ENCODE data around the gene NLE1. TPM values are rescaled to one million over a fixed set of nuclear protein-coding genes. Genes with fewer than 3 reads are reported as not detected.

Gene NLE1
- total RNA-seq, 1 experiment from 2014 or later = 23.3 TPM

DNA sequence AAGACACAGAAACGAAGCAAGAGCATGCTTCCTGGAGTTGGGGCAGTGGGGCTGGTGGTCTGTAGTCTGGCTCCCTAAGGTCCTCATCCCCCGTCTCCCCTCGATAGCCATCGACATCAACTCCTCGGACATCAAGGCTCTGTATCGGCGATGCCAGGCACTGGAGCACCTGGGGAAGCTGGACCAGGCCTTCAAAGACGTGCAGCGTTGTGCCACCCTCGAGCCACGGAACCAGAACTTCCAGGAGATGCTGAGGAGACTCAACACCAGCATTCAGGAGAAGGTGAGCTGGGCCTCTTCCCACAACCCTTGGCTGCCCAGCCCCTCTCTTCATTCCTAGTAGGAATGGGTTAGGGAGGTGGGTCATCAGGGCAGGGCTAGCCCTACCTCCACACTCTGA is 7.8 kb upstream of the NLE1 start:
- no peak for TF ChIP-seq EZH2 (IDR thresholded peaks at IDR 0.05; ENCODE audit: borderline replicate concordance, low read depth, low read length, poor library complexity, severe bottlenecking)
- DNase-seq (ENCODE audit: low spot score) = no peak
- Histone ChIP-seq H3K4me3 (ENCODE audit: low read depth, low read length, poor library complexity, severe bottlenecking) (no peak overlapping the region), H3K36me3 (ENCODE audit: insufficient read depth, low read length, poor library complexity, severe bottlenecking) (no peaks in the 10 kb centered on the region), H3K27me3 (replicated peaks; ENCODE audit: insufficient read depth, low read depth, low read length, poor library complexity) (no peaks in the 10 kb centered on the region), H3K27ac (ENCODE audit: low read depth, low read length, poor library complexity, severe bottlenecking) (no peak overlapping the region), H3K4me1 (ENCODE audit: insufficient read depth, low read length, poor library complexity, severe bottlenecking) (no peaks in the 10 kb centered on the region), H3K9me3 (ENCODE audit: low read depth, low read length, poor library complexity, severe bottlenecking) (no peaks in the 10 kb centered on the region)
- ChIA-PET CTCF (no interaction called here), POLR2A (ENCODE audit: low non-redundant PET) (no interaction called here)
- no TSS peak for BruUV-seq (replicated peaks)
- intact Hi-C loops (cut with micrococcal nuclease; ENCODE audit: unreplicated experiment) = no loop called here

DNA sequence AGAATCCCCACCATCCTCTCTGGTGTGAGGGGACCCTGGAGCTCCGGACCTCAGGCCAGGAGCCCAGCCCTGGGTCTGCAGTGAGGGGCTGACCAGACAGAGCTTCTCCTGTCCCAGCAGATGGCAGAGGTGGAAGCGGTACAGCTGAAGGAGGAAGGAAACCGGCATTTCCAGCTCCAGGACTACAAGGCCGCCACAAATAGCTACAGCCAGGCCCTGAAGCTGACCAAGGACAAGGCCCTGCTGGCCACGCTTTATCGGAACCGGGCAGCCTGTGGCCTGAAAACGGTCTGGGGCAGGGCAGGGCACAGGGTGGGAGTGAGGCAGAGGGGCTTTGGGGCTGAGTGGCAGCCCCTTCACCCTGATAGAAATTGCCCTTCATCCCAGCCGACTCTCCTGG is 6.0 kb upstream of the NLE1 start:
- no peak for TF ChIP-seq EZH2 (IDR thresholded peaks at IDR 0.05; ENCODE audit: borderline replicate concordance, low read depth, low read length, poor library complexity, severe bottlenecking)
- TF ChIP-seq, protein P1, sequence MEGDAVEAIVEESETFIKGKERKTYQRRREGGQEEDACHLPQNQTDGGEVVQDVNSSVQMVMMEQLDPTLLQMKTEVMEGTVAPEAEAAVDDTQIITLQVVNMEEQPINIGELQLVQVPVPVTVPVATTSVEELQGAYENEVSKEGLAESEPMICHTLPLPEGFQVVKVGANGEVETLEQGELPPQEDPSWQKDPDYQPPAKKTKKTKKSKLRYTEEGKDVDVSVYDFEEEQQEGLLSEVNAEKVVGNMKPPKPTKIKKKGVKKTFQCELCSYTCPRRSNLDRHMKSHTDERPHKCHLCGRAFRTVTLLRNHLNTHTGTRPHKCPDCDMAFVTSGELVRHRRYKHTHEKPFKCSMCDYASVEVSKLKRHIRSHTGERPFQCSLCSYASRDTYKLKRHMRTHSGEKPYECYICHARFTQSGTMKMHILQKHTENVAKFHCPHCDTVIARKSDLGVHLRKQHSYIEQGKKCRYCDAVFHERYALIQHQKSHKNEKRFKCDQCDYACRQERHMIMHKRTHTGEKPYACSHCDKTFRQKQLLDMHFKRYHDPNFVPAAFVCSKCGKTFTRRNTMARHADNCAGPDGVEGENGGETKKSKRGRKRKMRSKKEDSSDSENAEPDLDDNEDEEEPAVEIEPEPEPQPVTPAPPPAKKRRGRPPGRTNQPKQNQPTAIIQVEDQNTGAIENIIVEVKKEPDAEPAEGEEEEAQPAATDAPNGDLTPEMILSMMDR (conservative IDR thresholded peaks at IDR 0.05; ENCODE audit: low read depth, low read length) = no peak
- H3K4me3 ChIP-seq (ENCODE audit: low read depth, low read length, poor library complexity, severe bottlenecking) = no peak overlapping the region
- intact Hi-C loops (cut with micrococcal nuclease; ENCODE audit: unreplicated experiment) = no loop called here
- no peaks in the 10 kb centered on the region for H3K27me3 ChIP-seq (replicated peaks; ENCODE audit: insufficient read depth, low read depth, low read length, poor library complexity)
- POLR2A ChIA-PET (ENCODE audit: low non-redundant PET) = no interaction called here
- no peak overlapping the region for H3K27ac ChIP-seq (ENCODE audit: low read depth, low read length, poor library complexity, severe bottlenecking)
- no peaks in the 10 kb centered on the region for H3K9me3 ChIP-seq (ENCODE audit: low read depth, low read length, poor library complexity, severe bottlenecking)
- BruUV-seq (replicated peaks) = no TSS peak
- DNase-seq (ENCODE audit: low spot score) = no peak
- CTCF ChIA-PET = no interaction called here
- H3K4me1 ChIP-seq (ENCODE audit: insufficient read depth, low read length, poor library complexity, severe bottlenecking) = no peaks in the 10 kb centered on the region
- no peaks in the 10 kb centered on the region for H3K36me3 ChIP-seq (ENCODE audit: insufficient read depth, low read length, poor library complexity, severe bottlenecking)

DNA sequence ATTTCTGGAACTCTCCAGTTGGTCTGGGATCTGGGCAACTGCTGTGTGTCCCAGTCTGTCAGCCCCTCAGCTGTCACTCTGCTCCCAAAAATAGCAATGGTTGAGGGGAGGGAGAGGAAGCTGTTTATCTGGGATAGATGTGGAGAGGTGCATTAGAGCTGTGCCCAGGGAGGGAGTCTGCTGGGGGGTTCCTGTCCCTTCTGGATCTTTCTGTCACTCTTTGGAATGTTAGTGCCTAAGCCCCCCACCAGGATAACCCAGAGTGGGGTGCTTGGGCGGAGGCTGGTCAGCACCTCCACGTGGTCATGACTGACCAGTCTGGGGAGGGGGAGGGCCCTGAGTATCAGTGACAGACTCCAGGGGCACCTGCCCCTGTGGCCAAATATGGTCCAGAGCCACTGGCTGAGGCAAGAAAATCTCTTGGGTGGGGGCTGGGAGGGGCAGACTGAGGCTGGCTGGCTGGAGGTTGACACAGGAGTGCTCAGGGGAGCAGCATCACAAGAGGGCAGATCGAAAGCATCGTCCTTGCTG is 5.3 kb upstream of the NLE1 start, which contains the start of gene UNC45B:
Gene UNC45B, plus strand, starts transcription at position 443 of the 531 bp plus-strand sequence. CDS start 447 bp downstream, outside the sequence.
- no peaks in the 10 kb centered on the region for H3K9me3 ChIP-seq (ENCODE audit: low read depth, low read length, poor library complexity, severe bottlenecking)
- no peak within 1 kb of the TSS for H3K27ac ChIP-seq (ENCODE audit: low read depth, low read length, poor library complexity, severe bottlenecking)
- no peaks in the 10 kb centered on the region for H3K4me1 ChIP-seq (ENCODE audit: insufficient read depth, low read length, poor library complexity, severe bottlenecking)
- BruUV-seq (replicated peaks) = no TSS peak
- no peaks in the 10 kb centered on the region for H3K36me3 ChIP-seq (ENCODE audit: insufficient read depth, low read length, poor library complexity, severe bottlenecking)
- no peak within 1 kb of the TSS for H3K4me3 ChIP-seq (ENCODE audit: low read depth, low read length, poor library complexity, severe bottlenecking)
- ChIA-PET CTCF (no interaction called here), POLR2A (ENCODE audit: low non-redundant PET) (no interaction called here)
- H3K27me3 ChIP-seq (replicated peaks; ENCODE audit: insufficient read depth, low read depth, low read length, poor library complexity) = no peaks in the 10 kb centered on the region
- intact Hi-C loops (cut with micrococcal nuclease; ENCODE audit: unreplicated experiment) = no loop called here
- TF ChIP-seq EZH2 (IDR thresholded peaks at IDR 0.05; ENCODE audit: borderline replicate concordance, low read depth, low read length, poor library complexity, severe bottlenecking) = no peak
- TF ChIP-seq, protein P1 (conservative IDR thresholded peaks at IDR 0.05; ENCODE audit: low read depth, low read length) = no peak
- DNase-seq (ENCODE audit: low spot score) = no peak

DNA sequence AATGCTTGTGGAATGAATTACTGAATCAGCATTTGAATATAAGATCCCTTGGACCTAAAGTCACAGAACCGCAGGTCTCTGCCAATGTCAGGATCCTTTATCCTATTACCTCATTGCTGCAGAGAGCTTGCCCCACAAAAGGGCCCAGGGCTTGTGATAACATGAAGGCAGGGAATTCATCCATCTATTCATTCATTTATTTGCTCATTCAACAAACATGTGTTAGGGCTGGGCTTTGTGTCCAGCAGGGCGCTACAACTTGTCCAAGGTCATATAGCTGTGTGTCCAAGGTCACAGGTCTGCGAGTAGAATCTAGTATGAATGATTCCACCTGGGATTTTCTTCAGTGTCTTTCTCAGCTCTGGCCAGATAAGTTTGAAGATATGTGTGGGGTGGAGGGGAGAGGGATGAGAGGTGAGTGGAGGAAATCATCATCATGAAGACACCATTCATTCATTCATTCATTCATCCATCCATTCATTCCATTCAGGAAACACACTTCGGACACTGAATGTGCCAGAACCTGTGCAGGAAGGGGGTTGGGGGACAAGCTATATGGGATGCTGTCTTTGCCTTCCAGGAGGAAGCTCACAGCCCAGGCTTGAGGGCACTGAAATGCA is 4.2 kb upstream of the NLE1 start:
- no peaks in the 10 kb centered on the region for H3K36me3 ChIP-seq (ENCODE audit: insufficient read depth, low read length, poor library complexity, severe bottlenecking)
- ChIA-PET CTCF (no interaction called here), POLR2A (ENCODE audit: low non-redundant PET) (no interaction called here)
- H3K4me1 ChIP-seq (ENCODE audit: insufficient read depth, low read length, poor library complexity, severe bottlenecking) = no peaks in the 10 kb centered on the region
- intact Hi-C loops (cut with micrococcal nuclease; ENCODE audit: unreplicated experiment) = no loop called here
- no peak overlapping the region for H3K4me3 ChIP-seq (ENCODE audit: low read depth, low read length, poor library complexity, severe bottlenecking)
- BruUV-seq (replicated peaks) = no TSS peak
- H3K27me3 ChIP-seq (replicated peaks; ENCODE audit: insufficient read depth, low read depth, low read length, poor library complexity) = no peaks in the 10 kb centered on the region
- H3K27ac ChIP-seq (ENCODE audit: low read depth, low read length, poor library complexity, severe bottlenecking) = no peak overlapping the region
- no peak for DNase-seq (ENCODE audit: low spot score)
- H3K9me3 ChIP-seq (ENCODE audit: low read depth, low read length, poor library complexity, severe bottlenecking) = no peaks in the 10 kb centered on the region
- TF ChIP-seq, protein P1 (conservative IDR thresholded peaks at IDR 0.05; ENCODE audit: low read depth, low read length) = no peak
- TF ChIP-seq EZH2 (IDR thresholded peaks at IDR 0.05; ENCODE audit: borderline replicate concordance, low read depth, low read length, poor library complexity, severe bottlenecking) = no peak
